GM12878 (cell line): Measurements from ENCODE around the gene EDEM3. TPM values are rescaled to one million over a fixed set of nuclear protein-coding genes. Genes with fewer than 3 reads are reported as not detected.

Experiments
- ATAC-seq: fragments of 200-7000 bp; cut with Tn5 transposase; 3 replicates; pipeline ENCODE4 v1.9.1; 2020; ENCODE audit warnings: mild to moderate bottlenecking, moderate library complexity
- BruUV-seq: library from RNA; stranded (reverse); fragments of 400-500 nt; replicated peaks from 2 replicates; lab custom pipeline; 2021; lab: Mats Ljungman, UMichigan
- CTCF ChIA-PET: fragments of 300-600 bp; sonication (Branson Sonifier 250); formaldehyde crosslinking; extraction: SDS; loops from one replicate; lab custom pipeline; 2021; ENCODE audit warnings: inconsistent platforms; lab: Yijun Ruan, JAX
- POLR2A ChIA-PET: fragments of 350-600 bp; formaldehyde crosslinking; extraction: SDS; loops from one replicate; lab custom pipeline; 2021; ENCODE audit warnings: inconsistent platforms; lab: Charles Lee
- RAD21 ChIA-PET: fragments of 300-600 bp; sonication (Branson Sonifier 250); formaldehyde crosslinking; loops from one replicate; lab custom pipeline; 2023; ENCODE audit warnings: antibody characterized with exemption; ENCODE audit not compliant: unreplicated experiment; lab: Charles Lee
- SMC1A ChIA-PET: fragments of 300-600 bp; sonication (Branson Sonifier 250); formaldehyde crosslinking; loops from one replicate; lab custom pipeline; 2023; ENCODE audit not compliant: unreplicated experiment, uncharacterized antibody; lab: Charles Lee
- DNase-seq: peaks from one replicate; pipeline ENCODE4 v3.0.0-alpha.2; 2011; ENCODE audit warnings: low read depth, low spot score
- FAIRE-seq: peaks from 3 replicates; lab custom pipeline; 2011; peaks lifted over from hg19 to GRCh38; lab: Jason Lieb, UNC
- H2AFZ ChIP-seq: 2 replicates; pipeline ENCODE4 v1.6.0; 2011; ENCODE audit warnings: low read depth, low read length, control low read depth; ENCODE audit not compliant: control insufficient read depth
- H3K27ac ChIP-seq: 2 replicates; pipeline ENCODE4 v1.5.1; 2011; ENCODE audit warnings: control low read depth; ENCODE audit not compliant: control insufficient read depth, insufficient read depth
- H3K27me3 ChIP-seq, 2 experiments: replicated peaks in 1 of 2; 2 replicates each; pipeline versions ENCODE4 v1.6.0 to v1.6.1; 2011; ENCODE audit warnings: low read length in 1 of 2; ENCODE audit not compliant: control insufficient read depth in 2 of 2, insufficient read depth in 2 of 2
- H3K36me3 ChIP-seq, 2 experiments: 2 replicates each; pipeline ENCODE4 v1.5.1; 2011; ENCODE audit warnings: low read length in 1 of 2; ENCODE audit not compliant: control insufficient read depth in 2 of 2, insufficient read depth in 2 of 2
- H3K4me1 ChIP-seq: 2 replicates; pipeline ENCODE4 v1.6.1; 2011; ENCODE audit warnings: mild to moderate bottlenecking, low read length, moderate library complexity, mixed read lengths; ENCODE audit not compliant: control insufficient read depth, insufficient read depth
- H3K4me2 ChIP-seq: 2 replicates; pipeline ENCODE4 v1.6.0; 2011; ENCODE audit warnings: control low read depth; ENCODE audit not compliant: control insufficient read depth, insufficient read depth
- H3K4me3 ChIP-seq: fragments of 200-600 bp; sonication (generic); 2 replicates; pipeline ENCODE4 v1.5.1; 2016
- H3K79me2 ChIP-seq: 2 replicates; pipeline ENCODE4 v1.6.0; 2011; ENCODE audit warnings: low read length; ENCODE audit not compliant: control insufficient read depth, insufficient read depth
- H3K9ac ChIP-seq: 2 replicates; pipeline ENCODE4 v1.8.0; 2011; ENCODE audit warnings: low read length, control low read depth, mixed read lengths; ENCODE audit not compliant: control insufficient read depth, insufficient read depth
- H3K9me3 ChIP-seq: replicated peaks from 3 replicates; pipeline ENCODE4 v1.5.1; 2011; ENCODE audit warnings: mild to moderate bottlenecking, low read length; ENCODE audit not compliant: control insufficient read depth, insufficient read depth
- H4K20me1 ChIP-seq: 2 replicates; pipeline ENCODE4 v1.6.0; 2011; ENCODE audit not compliant: control insufficient read depth, insufficient read depth
- ATF7 ChIP-seq: fragments of 450-650 bp; IDR thresholded peaks from 2 replicates; pipeline ENCODE4 v1.6.1; 2016; ENCODE audit warnings: low read depth, mild to moderate bottlenecking
- CBX5 ChIP-seq: sonication (generic); IDR thresholded peaks from 2 replicates; pipeline ENCODE4 v1.6.1; 2016; ENCODE audit warnings: low read depth, moderate library complexity, mild to moderate bottlenecking, inconsistent platforms
- ZNF274 ChIP-seq: IDR thresholded peaks from one replicate; pipeline ENCODE4 v1.8.0; 2011; ENCODE audit not compliant: insufficient read length, insufficient read depth
- WGBS: methylation state at CpG from one replicate; pipeline ENCODE4 v1.1.6; 2016; ENCODE audit warnings: low lambda C conversion rate; ENCODE audit not compliant: insufficient replicate concordance, insufficient coverage; ENCODE audit errors: missing lambda C conversion rate; 5-methylcytosine and 5-hydroxymethylcytosine counted together
- in situ Hi-C: fragments of 300-500 bp; cut with MboI; formaldehyde crosslinking; loops from 9 replicates; pipeline ENCODE4 v1.14.3; 2018; ENCODE audit warnings: mixed read lengths
- intact Hi-C: fragments of 100-400 bp; cut with micrococcal nuclease; formaldehyde crosslinking; loops from one replicate; pipeline ENCODE4 v1.14.2; 2022; ENCODE audit not compliant: unreplicated experiment
- polyA plus RNA-seq, 11 experiments: library from polyadenylated mRNA; depleted of rRNA in 4 of 11; unstranded in 6 of 11; stranded (reverse) in 5 of 11; fragments of >200 nt; fragmentation: Nextera tagmentation in 4 of 11; fragmentation: Illumina TruSeq in 1 of 11; extraction: Ambion mirVana in 4 of 11; extraction: Trizol in 1 of 11; gene quantifications; 1 replicate in 1 of 11; 2 replicates in 10 of 11; pipeline versions ENCODE4 v1.2.1 to v1.2.3, GENCODE V29; 2011 to 2016; ENCODE audit warnings: inconsistent platforms in 2 of 11, missing spikeins in 2 of 11, low read depth in 1 of 11
- total RNA-seq, 4 experiments: library from RNA; depleted of rRNA in 3 of 4; stranded (reverse); fragments of >200 nt in 3 of 4; fragmentation: Illumina TruSeq in 1 of 4; extraction: Trizol in 1 of 4; gene quantifications; 2 replicates each; pipeline versions ENCODE4 v1.2.1 to v1.2.3, GENCODE V29; 2013 to 2021
- TF ChIP-seq, protein P1 (sequence below): IDR thresholded peaks from 2 replicates; pipeline ENCODE4 v1.6.1; 2012; ENCODE audit warnings: improper control_type of control experiment, low read depth, low read length; ENCODE audit not compliant: insufficient replicate concordance

The EDEM3 gene
- total and polyA plus RNA-seq, 10 of the 15 experiments (the other 5 are each of a cell fraction or from before 2014, with no cell fraction given) = 6.4 to 19.3 (median 14.3) TPM

DNA sequence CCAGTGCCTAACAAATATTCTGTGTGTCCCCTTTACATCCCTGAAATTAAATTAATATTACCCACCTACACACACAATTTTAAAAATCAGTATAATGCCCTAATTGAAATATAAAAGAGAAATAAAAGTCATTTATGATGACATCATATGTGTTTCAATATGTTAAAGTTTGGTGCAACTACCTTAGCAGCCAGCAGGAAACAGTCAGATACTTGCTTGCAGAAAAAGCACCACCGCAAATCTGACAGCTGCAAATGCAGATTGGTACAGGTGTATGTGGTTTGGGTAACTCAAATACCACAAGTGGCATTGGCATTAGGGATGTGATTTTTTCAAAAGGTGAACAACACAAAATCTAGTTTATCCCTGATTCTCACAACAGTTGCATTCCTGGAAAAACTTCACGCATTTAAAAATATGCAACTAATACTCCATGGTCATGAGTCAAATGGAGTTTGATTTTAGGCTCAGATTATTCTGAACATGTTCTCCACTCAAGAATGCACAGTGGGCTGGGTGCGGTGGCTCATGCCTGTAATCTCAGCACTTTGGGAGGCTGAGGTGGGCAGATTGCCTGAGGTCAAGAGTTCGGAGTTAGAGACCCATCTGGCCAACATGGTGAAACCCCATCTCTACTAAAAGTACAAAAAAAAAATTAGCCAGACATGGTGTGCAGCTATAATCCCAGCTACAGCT lies 106.3 kb downstream of the EDEM3 start:
- WGBS = 66% methylated on average over 4 of the region's 4 CpGs
- ChIA-PET RAD21 (no interaction called here), POLR2A (no interaction called here), CTCF (no interaction called here), SMC1A (no interaction called here)
- no peak overlapping the region for H3K27ac ChIP-seq
- BruUV-seq = no TSS peak
- H3K79me2 ChIP-seq = no peaks in the 10 kb centered on the region
- H3K4me2 ChIP-seq = no peak overlapping the region
- no peaks in the 10 kb centered on the region for H4K20me1 ChIP-seq
- no peaks in the 10 kb centered on the region for H3K36me3 ChIP-seq
- no peaks in the 10 kb centered on the region for H3K27me3 ChIP-seq
- TF ChIP-seq ATF7 (0 out of 2 replicates have a peak, but pooled peaks have one; percentile 27), CBX5 (no peak)
- H3K4me3 ChIP-seq = no peak overlapping the region
- no peak for FAIRE-seq
- peaks cover 30% of the 10 kb centered on the region for H3K4me1 ChIP-seq
- no peak overlapping the region for H3K9ac ChIP-seq
- intact Hi-C loops (no loop called here), in situ Hi-C loops (no loop called here)
- no peak for ATAC-seq
- DNase-seq = no peak
- no peak overlapping the region for H2AFZ ChIP-seq
- H3K9me3 ChIP-seq = no peaks in the 10 kb centered on the region; the same call in 1 of the 3 replicates

DNA sequence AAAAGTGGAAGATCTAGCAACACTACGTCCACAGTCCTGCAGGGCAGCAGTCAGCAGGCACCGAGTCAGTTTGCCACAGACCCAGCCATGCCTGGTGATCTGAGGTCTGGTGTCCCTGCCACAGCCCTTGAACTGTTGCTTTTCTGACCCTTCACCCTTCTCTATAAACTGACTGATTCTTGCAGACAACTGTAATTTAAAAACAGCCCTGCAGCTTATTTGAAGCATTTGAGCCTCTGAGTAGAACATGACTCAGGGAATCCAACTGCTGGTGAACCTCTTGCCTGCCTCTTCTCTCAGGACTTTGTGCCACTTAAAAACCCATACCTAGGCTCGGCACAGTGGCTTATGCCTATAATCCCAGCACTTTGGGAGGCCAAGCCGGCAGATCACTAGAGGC lies 107.2 kb downstream of the EDEM3 start:
- ATAC-seq (no peak), FAIRE-seq (no peak), DNase-seq (no peak)
- no peaks in the 10 kb centered on the region for H3K79me2 ChIP-seq
- ChIA-PET SMC1A (no interaction called here), POLR2A (no interaction called here), RAD21 (no interaction called here), CTCF (no interaction called here)
- no peak overlapping the region for H2AFZ ChIP-seq
- intact Hi-C loops = no loop called here
- in situ Hi-C loops = no loop called here
- no peaks in the 10 kb centered on the region; the same call in 1 of the 3 replicates for H3K9me3 ChIP-seq
- no peak overlapping the region for H3K4me2 ChIP-seq
- no peak overlapping the region for H3K4me3 ChIP-seq
- 77% methylated on average over 4 of the region's 4 CpGs for WGBS
- no peaks in the 10 kb centered on the region for H3K27me3 ChIP-seq
- H4K20me1 ChIP-seq = no peaks in the 10 kb centered on the region
- no peak overlapping the region for H3K9ac ChIP-seq
- H3K4me1 ChIP-seq = peaks cover 30% of the 10 kb centered on the region
- no peak overlapping the region for H3K27ac ChIP-seq
- no peaks in the 10 kb centered on the region for H3K36me3 ChIP-seq
- no TSS peak for BruUV-seq
- TF ChIP-seq ZNF274 = no peak
- TF ChIP-seq, protein P1, sequence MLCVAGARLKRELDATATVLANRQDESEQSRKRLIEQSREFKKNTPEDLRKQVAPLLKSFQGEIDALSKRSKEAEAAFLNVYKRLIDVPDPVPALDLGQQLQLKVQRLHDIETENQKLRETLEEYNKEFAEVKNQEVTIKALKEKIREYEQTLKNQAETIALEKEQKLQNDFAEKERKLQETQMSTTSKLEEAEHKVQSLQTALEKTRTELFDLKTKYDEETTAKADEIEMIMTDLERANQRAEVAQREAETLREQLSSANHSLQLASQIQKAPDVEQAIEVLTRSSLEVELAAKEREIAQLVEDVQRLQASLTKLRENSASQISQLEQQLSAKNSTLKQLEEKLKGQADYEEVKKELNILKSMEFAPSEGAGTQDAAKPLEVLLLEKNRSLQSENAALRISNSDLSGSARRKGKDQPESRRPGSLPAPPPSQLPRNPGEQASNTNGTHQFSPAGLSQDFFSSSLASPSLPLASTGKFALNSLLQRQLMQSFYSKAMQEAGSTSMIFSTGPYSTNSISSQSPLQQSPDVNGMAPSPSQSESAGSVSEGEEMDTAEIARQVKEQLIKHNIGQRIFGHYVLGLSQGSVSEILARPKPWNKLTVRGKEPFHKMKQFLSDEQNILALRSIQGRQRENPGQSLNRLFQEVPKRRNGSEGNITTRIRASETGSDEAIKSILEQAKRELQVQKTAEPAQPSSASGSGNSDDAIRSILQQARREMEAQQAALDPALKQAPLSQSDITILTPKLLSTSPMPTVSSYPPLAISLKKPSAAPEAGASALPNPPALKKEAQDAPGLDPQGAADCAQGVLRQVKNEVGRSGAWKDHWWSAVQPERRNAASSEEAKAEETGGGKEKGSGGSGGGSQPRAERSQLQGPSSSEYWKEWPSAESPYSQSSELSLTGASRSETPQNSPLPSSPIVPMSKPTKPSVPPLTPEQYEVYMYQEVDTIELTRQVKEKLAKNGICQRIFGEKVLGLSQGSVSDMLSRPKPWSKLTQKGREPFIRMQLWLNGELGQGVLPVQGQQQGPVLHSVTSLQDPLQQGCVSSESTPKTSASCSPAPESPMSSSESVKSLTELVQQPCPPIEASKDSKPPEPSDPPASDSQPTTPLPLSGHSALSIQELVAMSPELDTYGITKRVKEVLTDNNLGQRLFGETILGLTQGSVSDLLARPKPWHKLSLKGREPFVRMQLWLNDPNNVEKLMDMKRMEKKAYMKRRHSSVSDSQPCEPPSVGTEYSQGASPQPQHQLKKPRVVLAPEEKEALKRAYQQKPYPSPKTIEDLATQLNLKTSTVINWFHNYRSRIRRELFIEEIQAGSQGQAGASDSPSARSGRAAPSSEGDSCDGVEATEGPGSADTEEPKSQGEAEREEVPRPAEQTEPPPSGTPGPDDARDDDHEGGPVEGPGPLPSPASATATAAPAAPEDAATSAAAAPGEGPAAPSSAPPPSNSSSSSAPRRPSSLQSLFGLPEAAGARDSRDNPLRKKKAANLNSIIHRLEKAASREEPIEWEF = no peak
- TF ChIP-seq, all 136 proteins: peak for 0
